Glutamatergic neuron (in vitro differentiated cells): ENCODE measurements around the gene ADAP1. TPM values are rescaled to one million over a fixed set of nuclear protein-coding genes. Genes with fewer than 3 reads are reported as not detected.

ENCODE experiments used
- DNase-seq: peaks from one replicate; pipeline ENCODE4 v3.0.0; 2022
- H3K27ac Mint-ChIP-seq: one replicate; pipeline ENCODE4 v1.8.0; 2020; ENCODE audit warnings: mild to moderate bottlenecking, mixed read lengths, inconsistent platforms; ENCODE audit not compliant: unreplicated experiment
- H3K27me3 Mint-ChIP-seq: one replicate; pipeline ENCODE4 v1.8.0; 2020; ENCODE audit warnings: mild to moderate bottlenecking, moderate library complexity, mixed read lengths, inconsistent platforms; ENCODE audit not compliant: unreplicated experiment
- H3K36me3 Mint-ChIP-seq: one replicate; pipeline ENCODE4 v1.8.0; 2020; ENCODE audit warnings: mild to moderate bottlenecking, mixed read lengths, inconsistent platforms; ENCODE audit not compliant: unreplicated experiment
- H3K4me1 Mint-ChIP-seq: one replicate; pipeline ENCODE4 v1.8.0; 2020; ENCODE audit warnings: mild to moderate bottlenecking, low read depth, mixed read lengths, inconsistent platforms; ENCODE audit not compliant: unreplicated experiment
- H3K4me3 Mint-ChIP-seq: one replicate; pipeline ENCODE4 v1.8.0; 2020; ENCODE audit warnings: mild to moderate bottlenecking, mixed read lengths, inconsistent platforms; ENCODE audit not compliant: unreplicated experiment
- H3K9me3 Mint-ChIP-seq: one replicate; pipeline ENCODE4 v1.8.0; 2020; ENCODE audit warnings: mild to moderate bottlenecking, moderate library complexity, mixed read lengths, inconsistent platforms; ENCODE audit not compliant: unreplicated experiment
- total RNA-seq: library from RNA; stranded (reverse); fragmentation: NEBNext Ultra II Directional; extraction: Animal tissue kit (Norgen Biotek cat#: 25700); gene quantifications from one replicate; pipeline ENCODE4 v1.2.1, GENCODE V29; 2021; ENCODE audit not compliant: unreplicated experiment
- TF ChIP-seq, protein P1 (sequence below): fragments of 200-600 bp; sonication (generic); IDR thresholded peaks from one replicate; pipeline ENCODE4 v1.5.0; 2021; ENCODE audit not compliant: partially characterized antibody, unreplicated experiment

ADAP1 gene
- total RNA-seq, 1 donor from 2014 or later: 61.1 TPM

DNA sequence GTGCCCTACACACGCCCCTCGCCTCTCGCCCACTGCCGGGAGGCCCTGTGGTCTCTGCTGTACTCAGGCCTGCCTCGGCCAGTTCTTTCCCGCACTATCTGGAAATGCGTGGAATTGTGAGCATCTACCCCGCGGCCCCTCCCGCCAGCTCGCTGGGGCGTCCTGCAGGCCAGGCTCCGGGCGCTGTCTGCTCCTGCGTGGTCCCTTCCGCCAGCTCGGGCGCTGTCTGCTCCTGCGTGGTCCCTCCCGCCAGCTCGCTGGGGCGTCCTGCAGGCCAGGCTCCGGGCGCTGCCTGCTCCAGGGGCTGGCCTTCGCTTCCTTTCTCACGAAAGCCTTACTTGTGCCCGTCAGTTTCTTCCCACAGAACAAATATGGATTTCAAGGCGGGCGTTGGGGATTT, 63.2 kb downstream of the ADAP1 start:
- Mint-ChIP-seq H3K27me3 (peaks cover 30% of the 10 kb centered on the region), H3K27ac (no peak overlapping the region), H3K9me3 (peaks cover 28% of the 10 kb centered on the region), H3K36me3 (no peaks in the 10 kb centered on the region), H3K4me1 (peaks cover 3% of the 10 kb centered on the region), H3K4me3 (no peak overlapping the region)
- TF ChIP-seq, protein P1, sequence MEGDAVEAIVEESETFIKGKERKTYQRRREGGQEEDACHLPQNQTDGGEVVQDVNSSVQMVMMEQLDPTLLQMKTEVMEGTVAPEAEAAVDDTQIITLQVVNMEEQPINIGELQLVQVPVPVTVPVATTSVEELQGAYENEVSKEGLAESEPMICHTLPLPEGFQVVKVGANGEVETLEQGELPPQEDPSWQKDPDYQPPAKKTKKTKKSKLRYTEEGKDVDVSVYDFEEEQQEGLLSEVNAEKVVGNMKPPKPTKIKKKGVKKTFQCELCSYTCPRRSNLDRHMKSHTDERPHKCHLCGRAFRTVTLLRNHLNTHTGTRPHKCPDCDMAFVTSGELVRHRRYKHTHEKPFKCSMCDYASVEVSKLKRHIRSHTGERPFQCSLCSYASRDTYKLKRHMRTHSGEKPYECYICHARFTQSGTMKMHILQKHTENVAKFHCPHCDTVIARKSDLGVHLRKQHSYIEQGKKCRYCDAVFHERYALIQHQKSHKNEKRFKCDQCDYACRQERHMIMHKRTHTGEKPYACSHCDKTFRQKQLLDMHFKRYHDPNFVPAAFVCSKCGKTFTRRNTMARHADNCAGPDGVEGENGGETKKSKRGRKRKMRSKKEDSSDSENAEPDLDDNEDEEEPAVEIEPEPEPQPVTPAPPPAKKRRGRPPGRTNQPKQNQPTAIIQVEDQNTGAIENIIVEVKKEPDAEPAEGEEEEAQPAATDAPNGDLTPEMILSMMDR: no peak
- DNase-seq: no peak

DNA sequence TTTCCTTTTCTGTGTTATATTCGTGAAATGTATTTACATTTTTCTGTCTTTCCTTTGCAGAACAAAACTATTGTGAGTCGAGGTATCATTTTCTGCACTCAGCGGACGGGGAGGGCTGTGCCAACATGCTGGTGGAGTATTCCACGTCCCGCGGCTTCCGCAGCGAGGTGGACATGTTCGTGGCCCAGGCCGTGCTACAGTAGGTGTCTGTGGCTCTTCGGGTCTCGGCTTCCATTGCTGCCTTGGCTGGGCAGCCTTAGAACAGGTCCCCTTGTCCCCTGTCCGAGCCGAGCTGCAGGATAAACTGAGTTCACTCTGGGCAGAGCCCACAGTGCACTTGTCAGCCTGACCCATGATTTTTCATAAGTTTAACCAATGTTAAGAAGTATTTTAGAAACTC, 63.6 kb downstream of the ADAP1 start:
- TF ChIP-seq, protein P1: no peak
- Mint-ChIP-seq H3K27me3 (peaks cover 26% of the 10 kb centered on the region), H3K4me1 (peaks cover 5% of the 10 kb centered on the region), H3K27ac (no peak overlapping the region), H3K9me3 (peaks cover 26% of the 10 kb centered on the region), H3K4me3 (no peak overlapping the region), H3K36me3 (no peaks in the 10 kb centered on the region)
- no peak for DNase-seq

DNA sequence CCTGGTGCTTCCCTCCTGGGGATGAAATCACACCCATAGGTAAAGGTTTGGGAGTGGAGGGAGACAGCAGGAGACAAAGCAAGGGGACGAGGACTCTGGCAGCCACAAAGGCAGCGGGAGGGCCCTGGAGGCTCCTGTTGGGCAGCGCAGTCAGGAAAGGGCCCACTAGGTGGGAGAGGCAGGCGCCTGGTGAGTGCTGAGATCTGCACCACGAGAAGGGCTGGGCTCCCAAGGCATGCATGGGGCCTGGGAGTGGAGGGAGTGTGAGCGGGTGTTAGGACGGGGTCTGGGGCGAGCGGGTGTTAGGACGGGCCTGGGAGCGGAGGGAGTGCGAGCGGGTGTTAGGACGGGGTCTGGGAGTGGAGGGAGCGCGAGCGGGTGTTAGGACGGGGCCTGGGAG, 65.1 kb downstream of the ADAP1 start:
- Mint-ChIP-seq H3K36me3 (no peaks in the 10 kb centered on the region), H3K4me3 (no peak overlapping the region), H3K27me3 (peaks cover 23% of the 10 kb centered on the region), H3K9me3 (peaks cover 26% of the 10 kb centered on the region), H3K4me1 (peaks cover 12% of the 10 kb centered on the region), H3K27ac (no peak overlapping the region)
- TF ChIP-seq, protein P1: no peak
- no peak for DNase-seq

DNA sequence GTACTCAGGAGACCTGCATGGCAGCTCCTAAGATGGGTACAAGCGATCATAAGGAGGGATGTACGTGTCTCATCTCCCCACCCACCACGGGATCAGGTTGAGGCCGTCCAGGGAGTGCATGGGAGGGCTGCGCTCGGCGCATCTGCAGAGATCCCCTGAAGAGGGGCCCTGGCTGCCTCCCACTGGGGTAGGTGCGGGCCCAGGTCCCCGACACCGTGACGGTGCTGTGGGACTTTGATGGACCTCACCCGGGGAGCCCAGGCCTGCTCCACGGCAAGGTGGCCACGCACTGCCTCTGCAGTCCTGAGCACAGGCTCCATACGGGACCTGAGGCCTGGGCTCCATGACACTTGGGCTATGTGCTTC, 65.5 kb downstream of the ADAP1 start:
- Mint-ChIP-seq H3K9me3 (peaks cover 26% of the 10 kb centered on the region), H3K27ac (no peak overlapping the region), H3K4me3 (no peak overlapping the region), H3K4me1 (peaks cover 12% of the 10 kb centered on the region), H3K36me3 (no peaks in the 10 kb centered on the region), H3K27me3 (peaks cover 23% of the 10 kb centered on the region)
- no peak for DNase-seq
- TF ChIP-seq, protein P1: no peak

DNA sequence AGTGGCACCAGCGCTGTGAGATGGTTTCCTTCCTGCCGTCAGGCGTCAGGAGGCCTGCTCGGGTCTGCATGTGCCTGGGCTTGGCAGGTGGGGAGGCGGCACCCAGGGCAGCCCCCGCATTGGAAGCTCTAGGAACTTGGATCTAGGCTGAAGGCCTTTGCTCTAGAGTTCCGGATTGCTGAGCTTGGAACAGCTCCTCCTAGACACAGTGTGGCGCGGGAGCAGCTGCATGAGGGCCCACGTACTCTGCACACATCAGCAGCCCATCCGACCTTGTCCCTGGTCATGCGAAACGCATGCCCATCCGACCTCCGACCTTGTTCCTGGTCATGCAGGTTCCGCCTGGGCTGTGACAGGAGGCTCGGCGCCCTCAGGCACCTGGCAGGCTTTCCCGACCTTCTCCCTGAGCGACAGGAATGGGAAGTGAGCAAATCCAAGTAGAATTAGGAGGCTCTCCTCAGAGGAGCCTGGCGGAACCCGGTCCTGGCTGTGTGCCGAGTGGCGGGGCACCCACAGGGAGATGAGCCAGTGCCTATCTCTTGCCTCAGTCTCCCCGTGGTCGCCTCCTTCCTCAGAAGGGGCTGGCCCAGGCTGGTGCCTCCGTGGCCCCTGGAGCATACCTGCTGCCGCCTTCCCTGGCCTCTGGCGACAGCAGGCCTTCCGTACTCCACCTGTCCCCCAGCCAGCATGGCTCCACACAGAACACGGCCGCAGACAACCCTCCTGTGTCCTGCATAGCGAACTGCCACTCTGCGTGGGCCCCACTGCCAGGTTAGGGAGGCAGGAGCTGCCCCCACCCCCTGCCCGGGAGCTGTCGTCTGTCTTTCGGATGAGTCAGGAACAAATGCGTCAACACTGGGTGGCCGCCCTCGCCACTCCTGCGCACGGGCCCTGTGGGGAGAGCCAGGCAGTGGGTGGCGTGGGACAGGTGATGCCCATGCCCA, 66.1 kb downstream of the ADAP1 start:
- peaks cover 24% of the 10 kb centered on the region for H3K9me3 Mint-ChIP-seq
- no peak overlapping the region for H3K4me3 Mint-ChIP-seq
- H3K27ac Mint-ChIP-seq: peak overlapping the region; percentile 59
- peak; percentile 12 for DNase-seq
- TF ChIP-seq, protein P1: no peak
- H3K36me3 Mint-ChIP-seq: no peaks in the 10 kb centered on the region
- peaks cover 23% of the 10 kb centered on the region for H3K27me3 Mint-ChIP-seq
- H3K4me1 Mint-ChIP-seq: peaks cover 12% of the 10 kb centered on the region
